Hepatocyte (in vitro differentiated cells): ENCODE data around the gene OPCML. TPM values are rescaled to one million over a fixed set of nuclear protein-coding genes. Genes with fewer than 3 reads are reported as not detected.
A peak's percentile ranks its signal among the peaks of the same experiment; 100 is the strongest.

Experiments used
- DNase-seq: peaks from one replicate; pipeline ENCODE4 v3.0.0-alpha.2; 2016; ENCODE audit warnings: low spot score
- H2AFZ ChIP-seq: fragments of 200-600 bp; sonication (generic); 2 replicates; pipeline ENCODE4 v1.6.0; 2016; ENCODE audit warnings: antibody characterized with exemption, mild to moderate bottlenecking
- H3K27ac ChIP-seq: fragments of 200-600 bp; sonication (generic); 2 replicates; pipeline ENCODE4 v1.5.1; 2016; ENCODE audit warnings: mild to moderate bottlenecking
- H3K27me3 ChIP-seq: fragments of 200-600 bp; sonication (generic); 2 replicates; pipeline ENCODE4 v1.6.1; 2016
- H3K36me3 ChIP-seq: fragments of 200-600 bp; sonication (generic); replicated peaks from 2 replicates; pipeline ENCODE4 v1.5.1; 2016; ENCODE audit warnings: low read depth; ENCODE audit not compliant: insufficient read depth
- H3K4me1 ChIP-seq: fragments of 200-600 bp; sonication (generic); 2 replicates; pipeline ENCODE4 v1.5.1; 2016; ENCODE audit warnings: mild to moderate bottlenecking, moderate library complexity; ENCODE audit not compliant: insufficient read depth
- H3K4me2 ChIP-seq: fragments of 200-600 bp; sonication (generic); 2 replicates; pipeline ENCODE4 v1.6.0; 2016
- H3K4me3 ChIP-seq: fragments of 200-600 bp; sonication (generic); 2 replicates; pipeline ENCODE4 v1.5.1; 2016; ENCODE audit warnings: mild to moderate bottlenecking
- H3K79me2 ChIP-seq: fragments of 200-600 bp; sonication (generic); 2 replicates; pipeline ENCODE4 v1.6.0; 2017; ENCODE audit warnings: mild to moderate bottlenecking
- H3K9me2 ChIP-seq: fragments of 200-600 bp; sonication (generic); replicated peaks from 2 replicates; pipeline ENCODE4 v1.6.0; 2017; ENCODE audit warnings: mild to moderate bottlenecking; ENCODE audit not compliant: insufficient read depth
- H3K9me3 ChIP-seq: fragments of 200-600 bp; sonication (generic); 2 replicates; pipeline ENCODE4 v1.5.1; 2016; ENCODE audit warnings: low read depth, mild to moderate bottlenecking
- H4K20me1 ChIP-seq: fragments of 200-600 bp; sonication (generic); 2 replicates; pipeline ENCODE4 v1.6.0; 2016; ENCODE audit warnings: mild to moderate bottlenecking; ENCODE audit not compliant: insufficient read depth, poor library complexity, severe bottlenecking
- CTCF ChIP-seq: fragments of 200-600 bp; sonication (generic); IDR thresholded peaks from 2 replicates; pipeline ENCODE4 v1.5.1; 2016; ENCODE audit warnings: antibody characterized with exemption, mild to moderate bottlenecking; ENCODE audit not compliant: poor library complexity
- EZH2 ChIP-seq: fragments of 200-600 bp; sonication (generic); IDR thresholded peaks from 2 replicates; pipeline ENCODE4 v1.6.1; 2016; ENCODE audit warnings: antibody characterized with exemption, mild to moderate bottlenecking, borderline replicate concordance
- EZH2phosphoT487 ChIP-seq: fragments of 200-600 bp; sonication (generic); IDR thresholded peaks from one replicate; pipeline ENCODE4 v1.6.1; 2018; ENCODE audit warnings: antibody characterized with exemption, mild to moderate bottlenecking, low read depth, moderate library complexity; ENCODE audit not compliant: unreplicated experiment, severe bottlenecking
- WGBS: methylation state at CpG from one replicate; pipeline ENCODE4 v1.1.6; 2016; ENCODE audit warnings: low lambda C conversion rate; ENCODE audit errors: missing lambda C conversion rate; 5-methylcytosine and 5-hydroxymethylcytosine counted together
- polyA plus RNA-seq: library from polyadenylated mRNA; unstranded; fragments of >200 nt; fragmentation: Nextera tagmentation; extraction: Ambion mirVana; gene quantifications from 2 replicates; pipeline ENCODE4 v1.2.1, GENCODE V29; 2016
- total RNA-seq: library from RNA; depleted of rRNA; stranded (reverse); fragments of >200 nt; gene quantifications from 2 replicates; pipeline ENCODE4 v1.2.3, GENCODE V29; 2014

OPCML gene
- total and polyA plus RNA-seq, 2 experiments from 2014 or later: 0.37 to 0.98 TPM

GRCh38 chr11:133166662-133167061 is 365.6 kb downstream of the OPCML start:
- no peak for DNase-seq
- Histone ChIP-seq H3K4me1 (no peaks in the 10 kb centered on the region), H3K4me2 (no peak overlapping the region), H3K9me3 (no peaks in the 10 kb centered on the region), H3K36me3 (no peaks in the 10 kb centered on the region), H3K4me3 (no peak overlapping the region), H3K27ac (no peak overlapping the region), H3K79me2 (no peaks in the 10 kb centered on the region), H3K27me3 (peaks cover 14% of the 10 kb centered on the region), H4K20me1 (no peaks in the 10 kb centered on the region), H3K9me2 (no peaks in the 10 kb centered on the region), H2AFZ (no peak overlapping the region)
- WGBS: 95% methylated on average over 3 of the region's 3 CpGs
- TF ChIP-seq EZH2 (no peak), CTCF (no peak)

DNA sequence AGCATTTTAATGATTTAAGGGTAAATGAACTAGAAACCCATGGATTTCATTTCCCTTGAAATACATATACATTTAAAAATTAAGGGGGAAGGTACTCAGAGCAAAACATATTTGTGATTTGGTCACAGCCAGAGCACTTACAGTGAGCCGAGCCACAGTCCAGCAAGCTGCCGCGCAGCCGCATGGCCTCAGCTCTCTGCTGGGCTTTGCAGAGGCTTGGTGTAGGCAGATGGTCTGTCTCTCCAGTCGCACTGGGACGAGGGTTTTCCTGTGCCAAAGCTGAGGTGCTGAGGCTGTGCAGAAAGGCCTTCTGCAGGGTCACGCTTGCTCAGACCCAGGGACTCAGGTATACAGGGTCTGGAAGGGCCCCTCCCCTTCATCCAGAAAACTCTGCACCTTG is 367.3 kb downstream of the OPCML start:
- no peak overlapping the region for H2AFZ ChIP-seq
- TF ChIP-seq EZH2phosphoT487 (no peak), CTCF (no peak), EZH2 (no peak)
- no peaks in the 10 kb centered on the region for H3K36me3 ChIP-seq
- H3K9me3 ChIP-seq: no peaks in the 10 kb centered on the region
- peaks cover 14% of the 10 kb centered on the region for H3K27me3 ChIP-seq
- no peak overlapping the region for H3K4me2 ChIP-seq
- no peaks in the 10 kb centered on the region for H3K79me2 ChIP-seq
- no peak for DNase-seq
- no peaks in the 10 kb centered on the region for H3K9me2 ChIP-seq
- WGBS: 82% methylated on average over 7 of the region's 7 CpGs
- no peaks in the 10 kb centered on the region for H4K20me1 ChIP-seq
- H3K4me3 ChIP-seq: no peak overlapping the region
- H3K4me1 ChIP-seq: no peaks in the 10 kb centered on the region
- no peak overlapping the region for H3K27ac ChIP-seq

- peak; percentile 81 for TF ChIP-seq CTCF
- TF ChIP-seq EZH2phosphoT487: no peak
- Histone ChIP-seq H3K27me3 (peaks cover 14% of the 10 kb centered on the region), H3K4me1 (no peaks in the 10 kb centered on the region), H3K27ac (no peak overlapping the region), H3K9me3 (no peaks in the 10 kb centered on the region), H2AFZ (no peak overlapping the region), H3K4me2 (no peak overlapping the region), H4K20me1 (no peaks in the 10 kb centered on the region), H3K4me3 (no peak overlapping the region), H3K79me2 (no peaks in the 10 kb centered on the region), H3K9me2 (no peaks in the 10 kb centered on the region), H3K36me3 (no peaks in the 10 kb centered on the region)
- peak; percentile 71 for DNase-seq
- 50% methylated on average over 12 of the region's 12 CpGs for WGBS
These were observed 368.6 kb downstream of the OPCML start for GRCh38 chr11:133163463-133164419.
